HG03469 (cell line): Measurements from ENCODE around the gene ADGRE2.
"Not testable (repeated sequence)": the region's sequence is repeated elsewhere in the genome, so short reads cannot be mapped to it uniquely, and the experiment has no call there.

Experiments used
- ATAC-seq: cut with Tn5 transposase; IDR thresholded peaks from one replicate; pipeline ENCODE4 v1.9.1; 2021; ENCODE audit warnings: mild to moderate bottlenecking, moderate library complexity, moderate number of reproducible peaks; ENCODE audit not compliant: unreplicated experiment

The ADGRE2 gene

DNA sequence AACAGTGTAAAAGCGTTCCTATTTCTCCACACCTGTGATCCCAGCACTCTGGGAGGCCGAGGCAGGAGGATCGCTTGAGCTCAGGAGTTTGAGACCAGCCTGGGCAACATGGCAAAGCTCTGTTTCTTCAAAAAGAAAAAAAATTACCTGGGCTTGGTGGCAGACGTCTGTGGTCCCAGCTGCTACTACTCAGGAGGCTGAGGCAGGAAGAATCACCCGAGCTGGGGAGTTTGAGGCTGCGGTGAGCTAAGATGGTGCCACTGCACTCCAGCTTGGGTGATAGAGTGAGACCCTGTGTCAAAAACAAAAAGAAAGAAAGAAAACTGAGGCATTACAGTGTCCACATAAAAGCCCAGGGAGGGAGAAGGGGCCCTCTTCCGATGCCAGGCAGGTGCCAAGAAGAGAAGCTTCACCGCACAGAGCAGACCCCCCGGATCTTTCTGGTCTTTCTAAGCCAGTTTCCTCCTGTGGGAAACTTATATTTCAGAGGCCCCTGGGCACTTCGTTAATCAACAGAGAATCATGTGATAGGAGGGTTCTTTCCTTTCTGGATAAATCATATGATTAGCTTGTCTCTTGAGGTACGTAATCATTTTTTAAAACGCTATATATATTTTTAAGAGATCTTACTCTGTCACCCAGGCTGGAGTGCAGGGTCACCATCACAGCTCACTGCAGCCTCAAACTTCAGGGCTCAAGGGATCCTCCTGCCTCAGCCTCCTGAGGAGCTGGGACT lies at the start of gene ADGRE2:
Gene ADGRE2 (minus strand): TSS at position 451 of the 736 bp plus-strand sequence. CDS start 1,804 bp downstream, outside the sequence.
- ATAC-seq = not testable (repeated sequence)

DNA sequence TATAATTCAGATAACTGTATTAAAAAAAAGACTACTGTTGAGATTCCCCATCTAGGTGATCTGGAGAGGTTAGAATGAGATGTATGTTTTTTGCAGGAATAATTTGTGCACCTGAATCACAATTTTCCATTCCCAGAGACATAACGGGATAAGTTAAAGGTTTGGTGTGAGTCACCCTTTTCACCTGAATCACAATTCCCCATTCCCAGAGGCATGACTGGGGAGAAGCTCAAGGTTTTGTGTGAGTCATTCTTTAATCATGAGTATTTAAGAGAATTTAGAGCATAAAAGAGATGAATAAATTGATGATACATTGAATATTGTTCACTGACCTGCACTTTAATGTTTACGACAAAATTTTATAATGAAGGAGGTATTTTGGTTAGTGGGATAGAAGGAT lies 47.6 kb upstream of the ADGRE2 start:
- no peak for ATAC-seq

- ATAC-seq = no peak
These were observed 43.6 kb upstream of the ADGRE2 start for GRCh38 chr19:14821937-14822336.

DNA sequence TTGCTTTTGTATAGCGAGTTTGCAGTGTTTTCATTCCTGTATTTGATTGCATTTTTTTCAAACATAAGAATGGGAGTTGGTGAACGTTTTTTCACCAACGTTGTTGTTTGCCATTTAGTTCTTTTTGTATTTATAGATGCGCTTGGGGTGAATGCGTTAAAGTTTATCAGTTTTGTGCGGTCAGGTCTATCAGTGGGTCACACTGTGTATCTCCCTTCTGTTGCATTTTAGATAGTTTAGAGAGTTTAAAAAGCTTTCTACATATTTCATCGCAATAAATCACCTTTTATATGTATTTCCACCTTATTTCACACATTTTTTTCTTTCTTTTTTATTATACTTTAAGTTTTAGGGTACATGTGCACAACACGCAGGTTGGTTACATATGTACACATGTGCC lies 40.2 kb upstream of the ADGRE2 start:
- ATAC-seq = no peak

DNA sequence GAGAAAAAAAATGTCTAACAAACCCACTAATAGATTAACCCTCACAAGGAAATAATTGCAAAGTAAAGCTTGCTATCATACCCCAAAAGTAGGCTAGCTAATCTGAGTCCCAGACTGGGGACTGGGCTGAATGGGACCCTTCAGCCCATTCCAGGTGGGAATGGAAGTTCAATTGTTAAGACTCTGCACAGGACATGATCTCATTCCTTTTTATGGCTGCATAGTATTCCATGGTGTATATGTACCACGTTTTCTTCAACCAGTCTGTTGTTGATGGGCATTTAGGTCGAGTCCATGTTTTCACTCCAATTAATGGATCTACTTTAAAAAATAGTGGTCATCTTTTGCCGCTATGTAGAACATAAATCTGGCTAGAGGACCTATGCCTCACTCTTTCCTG lies 38.7 kb upstream of the ADGRE2 start:
- ATAC-seq = no peak

- no peak for ATAC-seq
These were observed 36.8 kb upstream of the ADGRE2 start for GRCh38 chr19:14814982-14815652.

DNA sequence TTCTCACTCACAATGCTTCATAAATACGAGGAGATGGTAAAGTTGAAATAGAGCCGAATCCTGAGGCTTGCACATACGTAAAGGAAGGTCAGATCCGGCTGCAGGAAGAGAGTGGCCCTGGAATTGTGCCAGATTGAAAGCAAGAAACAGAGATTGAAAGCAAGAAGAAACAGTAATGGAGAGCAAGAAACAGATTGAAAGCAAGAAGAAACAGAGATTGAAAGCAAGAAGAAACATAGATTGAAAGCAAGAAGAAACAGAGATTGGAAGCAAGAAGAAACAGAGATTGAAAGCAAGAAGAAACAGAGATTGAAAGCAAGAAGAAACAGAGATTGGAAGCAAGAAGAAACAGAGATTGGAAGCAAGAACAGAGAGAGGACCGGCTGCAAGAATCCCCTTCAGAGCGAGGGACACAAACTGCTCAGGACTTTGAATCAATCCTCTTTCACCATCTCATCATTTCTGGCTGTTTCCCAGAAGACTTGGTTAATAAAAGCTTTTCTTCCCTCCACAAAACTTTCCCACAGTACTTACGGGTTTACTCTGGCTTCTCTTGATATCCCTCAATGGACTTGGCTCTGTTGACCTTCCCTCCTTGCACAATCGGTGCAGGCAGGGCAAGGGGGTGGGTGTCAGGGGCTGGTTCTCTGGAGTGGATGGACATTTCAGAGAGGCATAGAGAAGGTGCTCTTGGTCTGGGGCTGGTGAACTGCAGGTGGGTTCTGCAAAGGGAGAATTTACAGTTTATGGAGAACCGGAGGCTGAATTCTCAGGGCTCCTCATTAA lies 31.1 kb upstream of the ADGRE2 start:
- no peak for ATAC-seq

GRCh38 chr19:14804765-14805164 lies 26.4 kb upstream of the ADGRE2 start:
- no peak for ATAC-seq

- ATAC-seq = no peak
These were observed 20.4 kb upstream of the ADGRE2 start for GRCh38 chr19:14798760-14799159.

DNA sequence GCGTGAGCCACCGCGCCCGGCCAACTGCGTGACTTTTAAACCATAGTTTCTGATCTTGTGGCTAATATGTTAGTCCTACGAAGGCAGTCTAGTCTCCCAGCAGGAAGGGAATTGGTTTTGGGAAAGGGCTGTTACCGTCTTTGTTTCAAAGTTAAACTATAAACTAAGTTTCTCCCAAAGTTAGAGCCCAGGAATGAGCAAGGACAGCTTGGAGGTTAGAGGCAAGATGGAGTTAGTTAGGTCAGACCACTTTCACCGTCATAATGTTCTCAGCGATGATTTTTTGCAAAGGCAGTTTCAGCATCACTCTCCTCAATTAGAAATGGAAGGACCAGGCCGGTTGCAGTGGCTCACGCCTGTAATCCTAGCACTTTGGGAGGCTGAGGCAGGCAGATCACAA lies 17.7 kb upstream of the ADGRE2 start:
- no peak for ATAC-seq

DNA sequence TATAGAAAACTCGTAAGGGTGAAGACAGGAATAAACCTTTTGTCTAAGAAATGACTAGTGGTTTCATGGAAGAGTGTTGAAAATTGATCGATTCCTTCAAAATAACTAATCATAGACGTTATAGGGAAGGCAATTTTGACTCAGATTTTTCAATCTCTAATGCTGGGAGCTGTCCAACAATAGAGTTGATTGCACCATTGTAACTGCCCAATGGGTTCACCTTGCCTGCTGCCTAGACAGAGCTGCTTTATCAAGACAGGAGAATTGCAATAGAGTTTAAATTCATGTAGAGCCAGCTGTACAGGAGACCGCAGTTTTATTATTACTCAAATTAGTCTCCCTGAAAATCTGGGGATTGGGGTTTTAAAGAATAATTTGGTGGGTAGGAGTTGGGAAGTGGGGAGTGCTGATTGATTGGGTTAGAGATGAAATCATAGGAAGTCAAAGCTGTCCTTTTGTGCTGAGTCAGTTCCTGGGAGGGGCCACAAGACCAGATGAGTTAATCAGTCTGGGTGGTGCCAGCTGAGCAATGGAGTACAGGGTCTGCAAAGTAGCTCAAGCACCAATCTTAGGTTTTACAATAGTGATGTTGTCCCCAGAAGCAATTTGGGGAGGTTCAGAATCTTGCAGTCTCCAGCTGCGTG lies 16.8 kb upstream of the ADGRE2 start:
- ATAC-seq = no peak

GRCh38 chr19:14792250-14792649 lies 13.9 kb upstream of the ADGRE2 start:
- not testable (repeated sequence) for ATAC-seq

DNA sequence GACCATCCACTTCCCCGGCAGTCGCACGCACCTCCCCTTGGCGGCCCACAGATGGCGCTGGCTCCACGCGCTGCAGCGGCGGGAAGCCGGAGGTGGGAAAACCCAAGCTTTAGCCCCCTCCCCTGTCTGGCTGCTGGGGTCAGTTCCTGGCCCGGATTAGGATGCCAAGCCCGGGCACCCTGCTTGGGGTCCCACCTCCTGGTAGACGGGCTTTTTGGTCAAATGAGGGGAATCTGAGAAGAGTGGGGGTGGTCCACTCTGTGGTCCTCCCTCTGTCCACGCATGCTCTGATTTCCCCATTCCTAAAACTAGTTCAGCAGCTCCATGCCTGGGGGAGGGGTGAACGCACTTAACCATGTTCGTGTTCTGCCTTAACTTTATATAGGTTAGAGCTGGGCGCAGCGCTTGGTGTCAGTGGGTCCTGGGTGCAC lies 8.1 kb upstream of the ADGRE2 start:
- ATAC-seq = no peak

GRCh38 chr19:14785102-14785793 lies 6.9 kb upstream of the ADGRE2 start:
- ATAC-seq = not testable (repeated sequence)

DNA sequence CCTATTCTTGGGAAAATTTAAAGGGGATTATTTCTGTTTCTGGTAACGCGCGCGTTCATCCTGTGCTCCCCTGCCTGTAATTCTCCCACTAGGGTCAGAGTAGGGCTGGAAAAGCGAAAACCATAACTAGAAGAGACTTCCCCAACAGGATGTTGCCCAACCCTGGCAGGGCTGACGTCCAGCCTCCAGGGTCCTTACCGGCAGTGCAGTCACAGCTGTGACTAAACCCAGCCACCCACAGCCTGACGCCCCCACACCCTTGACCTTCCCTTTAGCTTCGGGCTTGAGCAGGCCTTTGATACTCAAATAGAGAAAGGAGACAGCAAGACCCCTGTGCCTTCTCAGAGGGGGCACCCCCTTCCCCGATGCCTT lies 6.4 kb upstream of the ADGRE2 start:
- not testable (repeated sequence) for ATAC-seq

- ATAC-seq = not testable (repeated sequence)
These were observed 5.1 kb upstream of the ADGRE2 start for GRCh38 chr19:14783410-14783998.

DNA sequence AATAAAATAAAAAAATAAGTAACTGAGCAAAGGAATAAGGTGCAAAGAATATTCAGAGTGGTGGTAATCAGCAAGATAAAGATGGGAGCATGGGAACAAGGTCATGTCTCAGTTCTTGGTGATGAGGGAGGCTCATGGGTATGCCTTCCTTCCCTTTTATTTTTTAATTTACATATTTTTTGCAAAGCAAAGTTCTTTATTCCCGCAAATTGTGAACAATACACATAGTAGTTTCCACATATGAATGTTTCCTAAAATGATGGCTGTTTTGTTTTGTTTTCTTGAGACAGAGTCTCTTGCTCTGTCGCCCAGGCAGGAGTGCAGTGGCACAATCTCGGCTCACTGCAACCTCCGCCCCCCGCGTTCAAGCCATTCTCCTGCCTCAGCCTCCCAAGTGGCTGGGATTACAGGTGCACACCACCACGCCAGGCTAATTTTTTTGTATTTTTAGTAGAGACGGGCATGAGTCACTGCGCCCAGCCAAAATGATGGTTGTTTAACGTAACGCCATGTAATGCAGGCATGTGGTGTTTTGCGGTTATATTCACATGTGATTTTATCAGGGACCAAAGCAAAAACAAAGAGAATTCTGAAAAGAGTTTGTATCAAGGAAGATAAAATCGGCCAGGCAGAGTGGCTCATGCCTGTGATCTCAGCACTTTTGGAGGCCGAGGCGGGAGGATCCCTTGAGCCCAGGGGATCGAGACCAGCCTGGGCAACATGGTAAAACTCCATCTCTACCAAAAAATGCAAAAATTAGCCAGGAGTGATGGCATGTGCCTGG lies 4.5 kb upstream of the ADGRE2 start:
- ATAC-seq = no peak

GRCh38 chr19:14781713-14782536 lies 3.6 kb upstream of the ADGRE2 start:
- ATAC-seq = not testable (repeated sequence)
